GM18909 (cell line): Measurements from ENCODE around the gene ABCC10.
"Not testable (repeated sequence)": the region's sequence is repeated elsewhere in the genome, so short reads cannot be mapped to it uniquely, and the experiment has no call there.

ENCODE experiments used
- ATAC-seq: cut with Tn5 transposase; IDR thresholded peaks from one replicate; pipeline ENCODE4 v1.9.1; 2021; ENCODE audit warnings: mild to moderate bottlenecking; ENCODE audit not compliant: unreplicated experiment, poor library complexity

Gene ABCC10

GRCh38 chr6:43427406-43428111, at the start of gene ABCC10:
Gene ABCC10, plus strand, starts transcription at chr6:43427541. Its CDS starts 438 bp downstream, at chr6:43427979.
- ATAC-seq: peak; percentile 92

- no peak for ATAC-seq
Observed at GRCh38 chr6:43377710-43378229, 49.6 kb upstream of the ABCC10 start.

GRCh38 chr6:43378631-43379030, 48.7 kb upstream of the ABCC10 start:
- ATAC-seq: no peak

- not testable (repeated sequence) for ATAC-seq
Observed at GRCh38 chr6:43380858-43381257, 46.5 kb upstream of the ABCC10 start.

GRCh38 chr6:43383021-43383667, 44.2 kb upstream of the ABCC10 start:
- ATAC-seq: peak; percentile 38

GRCh38 chr6:43386492-43386891, 40.8 kb upstream of the ABCC10 start:
- ATAC-seq: no peak

GRCh38 chr6:43389730-43390295, 37.5 kb upstream of the ABCC10 start:
- ATAC-seq: no peak

- not testable (repeated sequence) for ATAC-seq
Observed at GRCh38 chr6:43390753-43391439, 36.4 kb upstream of the ABCC10 start.

- ATAC-seq: no peak
Observed at GRCh38 chr6:43391440-43392031, 35.8 kb upstream of the ABCC10 start.

GRCh38 chr6:43393133-43393532, 34.2 kb upstream of the ABCC10 start:
- not testable (repeated sequence) for ATAC-seq

- ATAC-seq: no peak
Observed at GRCh38 chr6:43393602-43394001, 33.7 kb upstream of the ABCC10 start.

GRCh38 chr6:43394982-43395381, 32.4 kb upstream of the ABCC10 start:
- ATAC-seq: no peak

GRCh38 chr6:43395776-43396175, 31.6 kb upstream of the ABCC10 start:
- ATAC-seq: no peak

GRCh38 chr6:43396408-43397149, 30.8 kb upstream of the ABCC10 start:
- no peak for ATAC-seq

- no peak for ATAC-seq
Observed at GRCh38 chr6:43399932-43400487, 27.3 kb upstream of the ABCC10 start.

- ATAC-seq: no peak
Observed at GRCh38 chr6:43401730-43402129, 25.6 kb upstream of the ABCC10 start.

GRCh38 chr6:43402820-43403219, 24.5 kb upstream of the ABCC10 start:
- no peak for ATAC-seq

- ATAC-seq: no peak
Observed at GRCh38 chr6:43405354-43405753, 22.0 kb upstream of the ABCC10 start.

- no peak for ATAC-seq
Observed at GRCh38 chr6:43407296-43407695, 20.0 kb upstream of the ABCC10 start.
